HepG2 (cell line): ENCODE results near the gene KHNYN. TPM values are rescaled to one million over a fixed set of nuclear protein-coding genes. Genes with fewer than 3 reads are reported as not detected.

ENCODE experiments used
- ELF4 ChIP-seq: sonication (generic); formaldehyde crosslinking; IDR thresholded peaks from 2 replicates; pipeline ENCODE4 v1.5.0; 2020; ENCODE audit warnings: missing genetic modification reagents, mild to moderate bottlenecking, moderate library complexity, borderline replicate concordance
- MAZ ChIP-seq, 2 experiments: sonication (generic) in 1 of 2; formaldehyde crosslinking in 1 of 2; IDR thresholded peaks; 2 replicates each; pipeline versions ENCODE4 v1.5.0 to v1.6.1; 2012 to 2020; ENCODE audit warnings: low read depth in 2 of 2, mild to moderate bottlenecking in 2 of 2, borderline replicate concordance in 1 of 2, improper control_type of control experiment in 1 of 2, low read length in 1 of 2, missing genetic modification reagents in 1 of 2, moderate library complexity in 1 of 2
- NCOA1 ChIP-seq: sonication (generic); formaldehyde crosslinking; IDR thresholded peaks from 2 replicates; pipeline ENCODE4 v1.9.0; 2021; ENCODE audit warnings: missing genetic modification reagents
- POGZ ChIP-seq: sonication (generic); formaldehyde crosslinking; IDR thresholded peaks from 2 replicates; pipeline ENCODE4 v1.4.0; 2020; ENCODE audit warnings: mild to moderate bottlenecking, missing genetic modification reagents
- REXO4 ChIP-seq: sonication (generic); formaldehyde crosslinking; IDR thresholded peaks from 2 replicates; pipeline ENCODE4 v1.8.0; 2022; ENCODE audit warnings: missing genetic modification reagents, mild to moderate bottlenecking, borderline replicate concordance
- RFXAP ChIP-seq: sonication (generic); formaldehyde crosslinking; IDR thresholded peaks from 2 replicates; pipeline ENCODE4 v1.4.0; 2020; ENCODE audit warnings: missing genetic modification reagents, borderline replicate concordance
- SIN3B ChIP-seq: fragments of 150-350 bp; IDR thresholded peaks from 2 replicates; pipeline ENCODE4 v1.6.1; 2014; ENCODE audit warnings: low read length
- TEAD2 ChIP-seq: sonication (generic); formaldehyde crosslinking; IDR thresholded peaks from 2 replicates; pipeline ENCODE4 v1.9.0; 2021; ENCODE audit warnings: missing genetic modification reagents
- ZFP36L1 ChIP-seq: sonication (generic); formaldehyde crosslinking; IDR thresholded peaks from 2 replicates; pipeline ENCODE4 v1.8.0; 2022; ENCODE audit warnings: mild to moderate bottlenecking, missing genetic modification reagents, moderate library complexity
- ZNF256 ChIP-seq: sonication (generic); formaldehyde crosslinking; conservative IDR thresholded peaks from 2 replicates; pipeline ENCODE4 v1.4.0; 2020; ENCODE audit warnings: missing genetic modification reagents
- ZNF766 ChIP-seq: sonication (generic); formaldehyde crosslinking; IDR thresholded peaks from 2 replicates; pipeline ENCODE4 v1.5.0; 2020; ENCODE audit warnings: missing genetic modification reagents, borderline replicate concordance
- ZNF780A ChIP-seq: sonication (generic); formaldehyde crosslinking; IDR thresholded peaks from 2 replicates; pipeline ENCODE4 v1.8.0; 2022; ENCODE audit warnings: mild to moderate bottlenecking, missing genetic modification reagents, moderate library complexity
- ZNF788 ChIP-seq: sonication (generic); formaldehyde crosslinking; IDR thresholded peaks from 2 replicates; pipeline ENCODE4 v1.5.0; 2020; ENCODE audit warnings: mild to moderate bottlenecking, missing genetic modification reagents, borderline replicate concordance
- ZSCAN30 ChIP-seq: sonication (generic); formaldehyde crosslinking; IDR thresholded peaks from 2 replicates; pipeline ENCODE4 v1.5.0; 2020; ENCODE audit warnings: mild to moderate bottlenecking, missing genetic modification reagents
- polyA plus RNA-seq, 8 experiments: library from polyadenylated mRNA; depleted of rRNA in 3 of 8; stranded (reverse) in 7 of 8; unstranded in 1 of 8; fragments of >200 nt; fragmentation: Illumina TruSeq in 4 of 8; extraction: Trizol in 4 of 8; gene quantifications; 2 replicates each; pipeline versions ENCODE4 v1.2.1 to v1.2.3, GENCODE V29; 2011 to 2016; ENCODE audit warnings: low read depth in 4 of 8, missing spikeins in 1 of 8, mixed read lengths in 1 of 8; ENCODE audit not compliant: insufficient read depth in 1 of 8
- total RNA-seq, 5 experiments: library from RNA; depleted of rRNA; stranded (reverse); fragments of >200 nt; fragmentation: Illumina TruSeq; extraction: Trizol; gene quantifications; 2 replicates each; pipeline ENCODE4 v1.2.3, GENCODE V29; 2016; ENCODE audit warnings: low read depth in 1 of 5
- TF ChIP-seq, protein P1 (sequence below): sonication (generic); formaldehyde crosslinking; IDR thresholded peaks from 2 replicates; pipeline ENCODE4 v1.4.0; 2020; ENCODE audit warnings: low read depth, mild to moderate bottlenecking, missing genetic modification reagents
- TF ChIP-seq, protein P2 (sequence below): sonication (generic); formaldehyde crosslinking; IDR thresholded peaks from 2 replicates; pipeline ENCODE4 v1.5.0; 2020; ENCODE audit warnings: missing genetic modification reagents
- TF ChIP-seq, protein P3 (sequence below): sonication (generic); formaldehyde crosslinking; conservative IDR thresholded peaks from 2 replicates; pipeline ENCODE4 v1.8.0; 2022; ENCODE audit warnings: missing genetic modification reagents
- TF ChIP-seq, protein P4 (sequence below): sonication (generic); formaldehyde crosslinking; IDR thresholded peaks from 2 replicates; pipeline ENCODE4; 2020; ENCODE audit warnings: missing genetic modification reagents, mild to moderate bottlenecking, borderline replicate concordance
- TF ChIP-seq, protein P5 (sequence below): sonication (generic); formaldehyde crosslinking; IDR thresholded peaks from 2 replicates; pipeline ENCODE4 v1.5.0; 2020; ENCODE audit warnings: missing genetic modification reagents

Gene KHNYN
- total and polyA plus RNA-seq, 2 of the 13 experiments (the other 11 are each of a cell fraction or from before 2014, with no cell fraction given) = 52.8 to 75.7 TPM

DNA sequence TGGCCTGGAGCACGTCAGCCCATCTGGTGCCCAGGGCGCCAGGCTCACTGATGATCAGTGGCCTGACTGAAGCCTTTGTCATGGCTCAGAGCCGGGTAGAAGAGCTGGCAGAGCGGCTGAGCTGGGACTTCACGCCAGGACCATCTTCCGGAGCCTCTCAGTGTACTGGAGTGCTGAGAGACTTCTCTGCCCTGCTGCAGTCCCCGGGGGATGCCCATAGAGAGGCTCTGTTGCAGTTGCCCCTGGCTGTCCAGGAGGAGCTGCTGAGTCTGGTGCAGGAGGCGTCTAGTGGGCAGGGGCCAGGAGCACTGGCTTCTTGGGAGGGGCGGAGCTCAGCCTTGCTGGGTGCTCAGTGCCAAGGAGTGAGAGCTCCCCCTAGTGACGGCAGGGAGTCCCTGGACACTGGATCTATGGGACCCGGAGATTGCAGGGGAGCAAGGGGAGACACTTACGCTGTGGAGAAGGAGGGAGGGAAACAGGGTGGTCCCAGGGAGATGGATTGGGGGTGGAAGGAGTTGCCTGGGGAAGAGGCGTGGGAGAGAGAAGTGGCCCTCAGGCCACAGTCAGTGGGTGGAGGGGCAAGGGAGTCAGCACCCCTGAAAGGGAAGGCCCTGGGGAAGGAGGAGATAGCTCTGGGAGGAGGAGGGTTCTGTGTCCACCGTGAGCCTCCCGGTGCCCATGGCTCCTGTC is 2.0 kb downstream of the KHNYN start (continued):
- TF ChIP-seq, protein P1, sequence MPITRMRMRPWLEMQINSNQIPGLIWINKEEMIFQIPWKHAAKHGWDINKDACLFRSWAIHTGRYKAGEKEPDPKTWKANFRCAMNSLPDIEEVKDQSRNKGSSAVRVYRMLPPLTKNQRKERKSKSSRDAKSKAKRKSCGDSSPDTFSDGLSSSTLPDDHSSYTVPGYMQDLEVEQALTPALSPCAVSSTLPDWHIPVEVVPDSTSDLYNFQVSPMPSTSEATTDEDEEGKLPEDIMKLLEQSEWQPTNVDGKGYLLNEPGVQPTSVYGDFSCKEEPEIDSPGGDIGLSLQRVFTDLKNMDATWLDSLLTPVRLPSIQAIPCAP = no peak
- TF ChIP-seq POGZ (CRISPR knock-in tag) (no peak; the same call in 1 of the 2 replicates), ZNF788 (CRISPR knock-in tag) (peak; percentile 87; the same call in 1 of the 2 replicates), ZNF766 (CRISPR knock-in tag) (no peak), RFXAP (CRISPR knock-in tag) (no peak), REXO4 (CRISPR knock-in tag) (no peak), ZNF256 (CRISPR knock-in tag) (no peak), MAZ (IDR thresholded peaks at IDR 0.05; ENCODE audit: borderline replicate concordance, low read depth, low read length) (peak; percentile 85), MAZ (CRISPR knock-in tag; IDR thresholded peaks at IDR 0.05; ENCODE audit: low read depth) (peak; percentile 89), ELF4 (CRISPR knock-in tag) (no peak), ZSCAN30 (CRISPR knock-in tag) (no peak), ZNF780A (CRISPR knock-in tag) (peak; percentile 68; the same call in 1 of the 2 replicates), SIN3B (peak; percentile 74; the same call in 1 of the 2 replicates), ZFP36L1 (CRISPR knock-in tag) (no peak), NCOA1 (CRISPR knock-in tag) (no peak; the same call in 1 of the 2 replicates), TEAD2 (CRISPR knock-in tag) (no peak)
- TF ChIP-seq, protein P2, sequence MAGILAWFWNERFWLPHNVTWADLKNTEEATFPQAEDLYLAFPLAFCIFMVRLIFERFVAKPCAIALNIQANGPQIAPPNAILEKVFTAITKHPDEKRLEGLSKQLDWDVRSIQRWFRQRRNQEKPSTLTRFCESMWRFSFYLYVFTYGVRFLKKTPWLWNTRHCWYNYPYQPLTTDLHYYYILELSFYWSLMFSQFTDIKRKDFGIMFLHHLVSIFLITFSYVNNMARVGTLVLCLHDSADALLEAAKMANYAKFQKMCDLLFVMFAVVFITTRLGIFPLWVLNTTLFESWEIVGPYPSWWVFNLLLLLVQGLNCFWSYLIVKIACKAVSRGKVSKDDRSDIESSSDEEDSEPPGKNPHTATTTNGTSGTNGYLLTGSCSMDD (CRISPR knock-in tag) = no peak
- TF ChIP-seq, protein P3, sequence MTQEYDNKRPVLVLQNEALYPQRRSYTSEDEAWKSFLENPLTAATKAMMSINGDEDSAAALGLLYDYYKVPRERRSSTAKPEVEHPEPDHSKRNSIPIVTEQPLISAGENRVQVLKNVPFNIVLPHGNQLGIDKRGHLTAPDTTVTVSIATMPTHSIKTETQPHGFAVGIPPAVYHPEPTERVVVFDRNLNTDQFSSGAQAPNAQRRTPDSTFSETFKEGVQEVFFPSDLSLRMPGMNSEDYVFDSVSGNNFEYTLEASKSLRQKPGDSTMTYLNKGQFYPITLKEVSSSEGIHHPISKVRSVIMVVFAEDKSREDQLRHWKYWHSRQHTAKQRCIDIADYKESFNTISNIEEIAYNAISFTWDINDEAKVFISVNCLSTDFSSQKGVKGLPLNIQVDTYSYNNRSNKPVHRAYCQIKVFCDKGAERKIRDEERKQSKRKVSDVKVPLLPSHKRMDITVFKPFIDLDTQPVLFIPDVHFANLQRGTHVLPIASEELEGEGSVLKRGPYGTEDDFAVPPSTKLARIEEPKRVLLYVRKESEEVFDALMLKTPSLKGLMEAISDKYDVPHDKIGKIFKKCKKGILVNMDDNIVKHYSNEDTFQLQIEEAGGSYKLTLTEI (CRISPR knock-in tag) = no peak
- TF ChIP-seq, protein P4, sequence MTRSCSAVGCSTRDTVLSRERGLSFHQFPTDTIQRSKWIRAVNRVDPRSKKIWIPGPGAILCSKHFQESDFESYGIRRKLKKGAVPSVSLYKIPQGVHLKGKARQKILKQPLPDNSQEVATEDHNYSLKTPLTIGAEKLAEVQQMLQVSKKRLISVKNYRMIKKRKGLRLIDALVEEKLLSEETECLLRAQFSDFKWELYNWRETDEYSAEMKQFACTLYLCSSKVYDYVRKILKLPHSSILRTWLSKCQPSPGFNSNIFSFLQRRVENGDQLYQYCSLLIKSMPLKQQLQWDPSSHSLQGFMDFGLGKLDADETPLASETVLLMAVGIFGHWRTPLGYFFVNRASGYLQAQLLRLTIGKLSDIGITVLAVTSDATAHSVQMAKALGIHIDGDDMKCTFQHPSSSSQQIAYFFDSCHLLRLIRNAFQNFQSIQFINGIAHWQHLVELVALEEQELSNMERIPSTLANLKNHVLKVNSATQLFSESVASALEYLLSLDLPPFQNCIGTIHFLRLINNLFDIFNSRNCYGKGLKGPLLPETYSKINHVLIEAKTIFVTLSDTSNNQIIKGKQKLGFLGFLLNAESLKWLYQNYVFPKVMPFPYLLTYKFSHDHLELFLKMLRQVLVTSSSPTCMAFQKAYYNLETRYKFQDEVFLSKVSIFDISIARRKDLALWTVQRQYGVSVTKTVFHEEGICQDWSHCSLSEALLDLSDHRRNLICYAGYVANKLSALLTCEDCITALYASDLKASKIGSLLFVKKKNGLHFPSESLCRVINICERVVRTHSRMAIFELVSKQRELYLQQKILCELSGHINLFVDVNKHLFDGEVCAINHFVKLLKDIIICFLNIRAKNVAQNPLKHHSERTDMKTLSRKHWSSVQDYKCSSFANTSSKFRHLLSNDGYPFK (CRISPR knock-in tag) = no peak; the same call in 1 of the 2 replicates
- TF ChIP-seq, protein P5, sequence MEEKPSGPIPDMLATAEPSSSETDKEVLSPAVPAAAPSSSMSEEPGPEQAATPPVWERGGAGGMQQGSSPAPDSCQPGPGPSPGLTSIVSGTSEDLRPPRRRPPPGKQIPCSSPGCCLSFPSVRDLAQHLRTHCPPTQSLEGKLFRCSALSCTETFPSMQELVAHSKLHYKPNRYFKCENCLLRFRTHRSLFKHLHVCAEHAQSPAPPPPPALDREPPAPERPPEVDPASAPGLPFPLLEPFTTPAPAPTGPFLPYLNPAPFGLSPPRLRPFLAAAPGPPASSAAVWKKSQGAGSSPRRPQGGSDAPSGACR (CRISPR knock-in tag) = peak; percentile 93
